ENCODE results near the gene CD58. TPM values are rescaled to one million over a fixed set of nuclear protein-coding genes. Genes with fewer than 3 reads are reported as not detected.

The CD58 gene
- total RNA-seq, 1 donor: 23.5 TPM

DNA sequence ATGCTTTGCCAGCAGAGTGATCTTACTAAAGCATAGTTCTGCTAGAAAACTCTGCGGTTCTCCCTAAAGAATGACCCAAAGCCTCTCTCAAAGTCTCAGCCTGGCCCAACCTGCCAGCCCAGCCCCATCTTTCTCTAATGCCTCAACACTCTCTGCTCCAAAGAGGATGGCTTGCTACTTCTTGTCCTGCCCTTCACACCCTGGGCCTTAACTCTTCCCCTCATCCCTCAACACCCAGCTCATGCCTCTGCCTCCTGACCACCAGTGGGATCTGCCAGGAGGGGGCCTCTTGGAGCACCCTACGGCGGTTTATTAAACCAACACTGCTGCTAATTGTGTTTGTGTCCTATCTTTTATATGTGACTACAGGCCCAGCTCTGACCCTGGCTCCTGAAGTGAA is 52.4 kb downstream of the CD58 start:
- no peak for DNase-seq (ENCODE audit: insufficient read length, low spot score, missing footprints)
- Histone ChIP-seq H3K4me2 (ENCODE audit: insufficient read depth, low read length) (no peak overlapping the region), H3K27ac (ENCODE audit: low read depth, low read length) (no peak overlapping the region), H3K4me3 (ENCODE audit: insufficient read depth, low read length) (no peak overlapping the region), H3K36me3 (ENCODE audit: insufficient read depth, low read length) (no peaks in the 10 kb centered on the region), H4K20me1 (ENCODE audit: insufficient read depth, low read length) (no peaks in the 10 kb centered on the region), H2AFZ (ENCODE audit: low read length) (no peak overlapping the region), H3K27me3 (ENCODE audit: insufficient read depth, low read length) (no peaks in the 10 kb centered on the region), H3K9me3 (ENCODE audit: low read depth, low read length) (no peaks in the 10 kb centered on the region), H3K4me1 (ENCODE audit: insufficient read depth, low read length) (peaks cover 18% of the 10 kb centered on the region), H3K79me2 (ENCODE audit: insufficient read depth, low read length) (no peaks in the 10 kb centered on the region)
- TF ChIP-seq, protein P1, sequence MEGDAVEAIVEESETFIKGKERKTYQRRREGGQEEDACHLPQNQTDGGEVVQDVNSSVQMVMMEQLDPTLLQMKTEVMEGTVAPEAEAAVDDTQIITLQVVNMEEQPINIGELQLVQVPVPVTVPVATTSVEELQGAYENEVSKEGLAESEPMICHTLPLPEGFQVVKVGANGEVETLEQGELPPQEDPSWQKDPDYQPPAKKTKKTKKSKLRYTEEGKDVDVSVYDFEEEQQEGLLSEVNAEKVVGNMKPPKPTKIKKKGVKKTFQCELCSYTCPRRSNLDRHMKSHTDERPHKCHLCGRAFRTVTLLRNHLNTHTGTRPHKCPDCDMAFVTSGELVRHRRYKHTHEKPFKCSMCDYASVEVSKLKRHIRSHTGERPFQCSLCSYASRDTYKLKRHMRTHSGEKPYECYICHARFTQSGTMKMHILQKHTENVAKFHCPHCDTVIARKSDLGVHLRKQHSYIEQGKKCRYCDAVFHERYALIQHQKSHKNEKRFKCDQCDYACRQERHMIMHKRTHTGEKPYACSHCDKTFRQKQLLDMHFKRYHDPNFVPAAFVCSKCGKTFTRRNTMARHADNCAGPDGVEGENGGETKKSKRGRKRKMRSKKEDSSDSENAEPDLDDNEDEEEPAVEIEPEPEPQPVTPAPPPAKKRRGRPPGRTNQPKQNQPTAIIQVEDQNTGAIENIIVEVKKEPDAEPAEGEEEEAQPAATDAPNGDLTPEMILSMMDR (IDR thresholded peaks at IDR 0.05; ENCODE audit: extremely low read depth, low read depth, low read length): no peak

DNA sequence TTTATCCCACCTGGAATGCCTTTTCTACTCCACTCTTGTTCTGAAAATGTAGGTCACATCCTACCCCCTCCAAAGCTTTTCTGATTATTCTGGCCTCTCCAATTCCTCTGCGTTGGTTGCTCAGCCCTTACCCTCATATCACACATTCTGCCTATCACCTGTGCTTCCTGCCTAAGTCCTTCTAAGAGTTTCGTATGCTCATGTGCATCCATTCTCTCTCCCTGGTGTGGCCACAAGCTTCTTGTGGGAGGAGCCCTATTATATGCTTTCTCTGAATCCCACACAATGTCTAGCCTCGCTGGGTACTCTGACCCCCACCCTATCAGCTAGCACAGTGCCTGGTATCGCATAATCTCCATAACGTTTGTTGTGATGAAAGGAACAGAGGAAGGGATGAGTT is 54.2 kb downstream of the CD58 start:
- Histone ChIP-seq H3K9me3 (ENCODE audit: low read depth, low read length) (no peaks in the 10 kb centered on the region), H3K27me3 (ENCODE audit: insufficient read depth, low read length) (no peaks in the 10 kb centered on the region), H3K4me2 (ENCODE audit: insufficient read depth, low read length) (no peak overlapping the region), H4K20me1 (ENCODE audit: insufficient read depth, low read length) (no peaks in the 10 kb centered on the region), H2AFZ (ENCODE audit: low read length) (no peak overlapping the region), H3K36me3 (ENCODE audit: insufficient read depth, low read length) (no peaks in the 10 kb centered on the region), H3K79me2 (ENCODE audit: insufficient read depth, low read length) (no peaks in the 10 kb centered on the region), H3K27ac (ENCODE audit: low read depth, low read length) (no peak overlapping the region), H3K4me3 (ENCODE audit: insufficient read depth, low read length) (no peak overlapping the region), H3K4me1 (ENCODE audit: insufficient read depth, low read length) (peaks cover 16% of the 10 kb centered on the region)
- TF ChIP-seq, protein P1 (IDR thresholded peaks at IDR 0.05; ENCODE audit: extremely low read depth, low read depth, low read length): no peak
- no peak for DNase-seq (ENCODE audit: insufficient read length, low spot score, missing footprints)

DNA sequence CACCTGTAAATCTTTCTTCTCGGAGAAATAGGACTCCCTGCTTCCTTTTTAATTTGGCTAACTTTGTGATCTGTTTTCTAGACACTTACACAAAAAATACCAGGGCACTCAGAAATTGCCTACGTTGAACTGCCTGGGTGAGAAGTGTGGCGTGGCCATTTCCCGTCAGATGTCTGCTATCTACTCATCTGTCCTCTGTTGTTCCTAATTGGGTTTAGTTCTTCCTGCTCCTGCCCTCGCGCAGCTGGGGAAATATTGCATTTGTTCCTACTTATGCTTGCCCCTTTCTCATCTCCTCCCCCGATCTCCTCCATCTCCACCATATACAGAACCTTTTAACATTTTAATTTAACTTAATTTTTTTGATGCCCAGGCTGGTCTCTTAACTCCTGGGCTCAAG is 55.1 kb downstream of the CD58 start:
- Histone ChIP-seq H3K4me2 (ENCODE audit: insufficient read depth, low read length) (no peak overlapping the region), H3K4me3 (ENCODE audit: insufficient read depth, low read length) (no peak overlapping the region), H3K36me3 (ENCODE audit: insufficient read depth, low read length) (no peaks in the 10 kb centered on the region), H4K20me1 (ENCODE audit: insufficient read depth, low read length) (no peaks in the 10 kb centered on the region), H2AFZ (ENCODE audit: low read length) (no peak overlapping the region), H3K79me2 (ENCODE audit: insufficient read depth, low read length) (no peaks in the 10 kb centered on the region), H3K27ac (ENCODE audit: low read depth, low read length) (peak overlapping the region; percentile 80), H3K4me1 (ENCODE audit: insufficient read depth, low read length) (peaks cover 9% of the 10 kb centered on the region), H3K9me3 (ENCODE audit: low read depth, low read length) (no peaks in the 10 kb centered on the region), H3K27me3 (ENCODE audit: insufficient read depth, low read length) (no peaks in the 10 kb centered on the region)
- TF ChIP-seq, protein P1 (IDR thresholded peaks at IDR 0.05; ENCODE audit: extremely low read depth, low read depth, low read length): no peak
- DNase-seq (ENCODE audit: insufficient read length, low spot score, missing footprints): no peak

DNA sequence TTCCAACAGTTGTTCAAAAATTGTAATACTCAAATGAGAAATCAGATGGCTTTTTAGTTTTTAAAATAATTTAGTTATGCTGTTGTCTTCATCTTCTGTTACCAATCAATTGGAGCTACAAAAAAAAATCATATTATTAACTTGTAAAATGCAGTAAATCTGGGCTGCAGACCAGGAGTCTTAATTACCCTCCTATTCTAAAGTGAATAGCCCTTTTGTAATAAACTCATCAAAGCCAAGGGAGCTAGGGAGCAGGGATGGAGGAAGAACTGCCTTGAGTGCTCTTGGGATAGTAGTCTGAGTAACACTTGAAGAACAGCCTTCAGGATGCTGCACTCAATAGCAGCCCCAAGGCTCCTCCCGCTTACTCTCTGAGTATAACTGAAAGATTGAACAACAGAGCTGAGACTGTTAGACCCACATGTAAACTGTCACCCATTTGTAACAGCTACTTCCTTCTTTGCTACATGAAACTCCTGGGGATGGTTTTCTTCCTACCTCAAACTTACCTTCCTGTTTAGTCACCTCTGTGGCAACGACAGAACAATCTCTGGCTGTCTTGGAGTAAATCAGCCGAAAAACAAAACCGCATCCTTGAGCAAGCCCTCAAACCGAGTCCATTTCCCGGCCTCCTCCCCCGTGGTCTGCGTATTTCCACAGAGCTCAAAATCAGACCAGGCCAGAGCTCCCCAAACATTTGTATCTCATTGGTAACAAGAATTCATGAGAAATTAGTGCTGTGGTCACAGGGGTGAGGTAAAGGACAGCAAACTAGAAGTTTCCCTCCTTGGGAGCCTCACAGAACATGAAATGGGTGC is 55.9 kb downstream of the CD58 start:
- H3K9me3 ChIP-seq (ENCODE audit: low read depth, low read length): no peaks in the 10 kb centered on the region
- peaks cover 9% of the 10 kb centered on the region for H3K4me1 ChIP-seq (ENCODE audit: insufficient read depth, low read length)
- peak overlapping the region; percentile 91 for H2AFZ ChIP-seq (ENCODE audit: low read length)
- H3K4me2 ChIP-seq (ENCODE audit: insufficient read depth, low read length): peak overlapping the region; percentile 53
- peak; percentile 78 for DNase-seq (ENCODE audit: insufficient read length, low spot score, missing footprints)
- H4K20me1 ChIP-seq (ENCODE audit: insufficient read depth, low read length): no peaks in the 10 kb centered on the region
- H3K4me3 ChIP-seq (ENCODE audit: insufficient read depth, low read length): peak overlapping the region; percentile 27
- H3K27ac ChIP-seq (ENCODE audit: low read depth, low read length): peak overlapping the region; percentile 80
- H3K27me3 ChIP-seq (ENCODE audit: insufficient read depth, low read length): no peaks in the 10 kb centered on the region
- H3K79me2 ChIP-seq (ENCODE audit: insufficient read depth, low read length): no peaks in the 10 kb centered on the region
- TF ChIP-seq, protein P1 (IDR thresholded peaks at IDR 0.05; ENCODE audit: extremely low read depth, low read depth, low read length): no peak
- no peaks in the 10 kb centered on the region for H3K36me3 ChIP-seq (ENCODE audit: insufficient read depth, low read length)

All from osteoblast (primary cell).